Epithelial cell of esophagus (primary cell): Measurements from ENCODE around the gene CFAP100.

Experiments used
- DNase-seq: peaks from one replicate; pipeline ENCODE4 v3.0.0; 2010; ENCODE audit warnings: low read depth
- H3K4me3 ChIP-seq: 2 replicates; pipeline ENCODE4 v1.5.1; 2011; ENCODE audit warnings: mild to moderate bottlenecking, low read length, control low read depth
- TF ChIP-seq, protein P1 (sequence below): IDR thresholded peaks from 2 replicates; pipeline ENCODE4 v1.5.1; 2011; ENCODE audit warnings: low read depth, mild to moderate bottlenecking, low read length, control low read depth, inconsistent platforms; ENCODE audit not compliant: insufficient read depth; ENCODE audit errors: missing control alignments

CFAP100 gene

DNA sequence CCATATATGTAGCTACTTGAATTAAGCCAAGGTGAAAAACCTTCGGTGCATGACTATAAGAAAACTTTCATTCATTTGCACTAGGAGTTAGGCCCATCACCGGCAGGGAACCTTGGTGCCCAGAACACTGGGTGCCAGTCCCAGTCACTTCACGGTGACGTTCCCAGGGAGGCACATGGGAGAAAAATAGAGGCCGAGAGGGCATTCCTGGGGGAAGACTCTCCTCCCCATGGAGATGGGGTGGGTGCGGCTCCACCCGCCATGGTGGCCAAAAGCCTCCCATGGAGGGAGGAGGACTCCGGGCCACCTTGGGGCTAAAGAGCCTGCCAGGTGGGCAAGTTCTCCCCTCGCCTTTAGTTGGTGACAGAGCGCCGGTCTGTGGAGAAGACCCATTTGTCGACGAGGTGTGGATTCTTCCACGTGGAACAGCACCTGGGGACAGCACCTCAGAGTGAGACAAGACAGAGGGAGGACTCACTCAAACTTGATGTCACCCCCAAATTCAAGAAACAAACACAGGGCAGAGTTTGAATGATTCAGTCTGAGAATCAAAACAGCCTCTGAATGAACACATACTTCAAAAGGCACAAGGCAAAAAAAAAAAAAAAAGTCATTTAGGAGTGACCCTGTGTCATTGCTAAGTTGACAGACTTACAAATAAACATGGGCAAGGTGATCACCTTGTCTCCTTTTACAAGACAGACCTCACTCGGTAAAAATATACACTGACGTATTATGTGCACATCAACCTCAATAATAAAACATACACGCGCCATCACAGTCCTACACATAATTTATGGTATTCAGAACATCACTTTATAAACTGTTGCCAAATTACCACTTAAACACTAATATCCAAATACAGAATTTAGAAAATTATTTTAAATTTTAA is 42.4 kb downstream of the CFAP100 start:
- TF ChIP-seq, protein P1, sequence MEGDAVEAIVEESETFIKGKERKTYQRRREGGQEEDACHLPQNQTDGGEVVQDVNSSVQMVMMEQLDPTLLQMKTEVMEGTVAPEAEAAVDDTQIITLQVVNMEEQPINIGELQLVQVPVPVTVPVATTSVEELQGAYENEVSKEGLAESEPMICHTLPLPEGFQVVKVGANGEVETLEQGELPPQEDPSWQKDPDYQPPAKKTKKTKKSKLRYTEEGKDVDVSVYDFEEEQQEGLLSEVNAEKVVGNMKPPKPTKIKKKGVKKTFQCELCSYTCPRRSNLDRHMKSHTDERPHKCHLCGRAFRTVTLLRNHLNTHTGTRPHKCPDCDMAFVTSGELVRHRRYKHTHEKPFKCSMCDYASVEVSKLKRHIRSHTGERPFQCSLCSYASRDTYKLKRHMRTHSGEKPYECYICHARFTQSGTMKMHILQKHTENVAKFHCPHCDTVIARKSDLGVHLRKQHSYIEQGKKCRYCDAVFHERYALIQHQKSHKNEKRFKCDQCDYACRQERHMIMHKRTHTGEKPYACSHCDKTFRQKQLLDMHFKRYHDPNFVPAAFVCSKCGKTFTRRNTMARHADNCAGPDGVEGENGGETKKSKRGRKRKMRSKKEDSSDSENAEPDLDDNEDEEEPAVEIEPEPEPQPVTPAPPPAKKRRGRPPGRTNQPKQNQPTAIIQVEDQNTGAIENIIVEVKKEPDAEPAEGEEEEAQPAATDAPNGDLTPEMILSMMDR: no peak
- no peak overlapping the region for H3K4me3 ChIP-seq
- no peak for DNase-seq

DNA sequence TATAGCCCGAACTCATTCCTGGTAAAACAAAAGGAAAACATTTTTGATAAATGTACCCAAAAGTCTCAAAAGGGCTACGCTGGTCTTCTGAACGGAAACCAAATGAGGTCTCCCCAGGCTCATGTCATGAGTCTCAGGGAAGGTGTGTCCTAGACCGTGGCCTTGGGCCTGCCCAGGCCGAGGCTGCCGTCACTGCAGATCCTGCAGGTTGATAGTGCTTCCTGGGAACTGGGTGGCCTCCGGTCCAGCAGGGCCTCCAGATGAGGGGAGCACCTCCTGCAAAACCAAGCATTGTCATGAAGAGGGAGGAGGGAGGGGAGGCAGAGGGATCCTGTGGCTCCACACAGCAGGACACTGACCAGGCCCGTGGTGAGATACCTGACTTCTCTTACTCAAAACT is 43.5 kb downstream of the CFAP100 start:
- no peak for DNase-seq
- TF ChIP-seq, protein P1: no peak
- no peak overlapping the region for H3K4me3 ChIP-seq

DNA sequence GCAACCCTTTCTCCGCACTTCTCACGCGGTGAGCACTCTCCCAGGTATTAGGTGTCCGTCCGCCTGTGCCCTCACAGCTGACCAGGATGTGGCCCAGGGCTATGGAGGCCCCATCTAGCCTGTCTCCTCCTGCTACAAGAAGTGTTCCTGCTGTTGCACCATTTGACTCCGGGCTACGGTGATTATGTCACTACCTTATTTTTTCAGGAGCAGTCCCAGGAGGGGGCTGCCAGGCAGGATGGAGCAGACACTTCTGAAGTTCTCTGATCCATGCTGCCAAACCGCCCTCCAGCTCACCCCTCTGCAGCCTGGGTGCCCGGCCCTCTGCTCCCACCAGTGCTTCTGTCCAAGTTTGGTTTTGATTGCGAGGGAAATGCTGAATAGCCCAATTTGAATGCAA is 44.0 kb downstream of the CFAP100 start:
- DNase-seq: no peak
- no peak overlapping the region for H3K4me3 ChIP-seq
- TF ChIP-seq, protein P1: no peak

DNA sequence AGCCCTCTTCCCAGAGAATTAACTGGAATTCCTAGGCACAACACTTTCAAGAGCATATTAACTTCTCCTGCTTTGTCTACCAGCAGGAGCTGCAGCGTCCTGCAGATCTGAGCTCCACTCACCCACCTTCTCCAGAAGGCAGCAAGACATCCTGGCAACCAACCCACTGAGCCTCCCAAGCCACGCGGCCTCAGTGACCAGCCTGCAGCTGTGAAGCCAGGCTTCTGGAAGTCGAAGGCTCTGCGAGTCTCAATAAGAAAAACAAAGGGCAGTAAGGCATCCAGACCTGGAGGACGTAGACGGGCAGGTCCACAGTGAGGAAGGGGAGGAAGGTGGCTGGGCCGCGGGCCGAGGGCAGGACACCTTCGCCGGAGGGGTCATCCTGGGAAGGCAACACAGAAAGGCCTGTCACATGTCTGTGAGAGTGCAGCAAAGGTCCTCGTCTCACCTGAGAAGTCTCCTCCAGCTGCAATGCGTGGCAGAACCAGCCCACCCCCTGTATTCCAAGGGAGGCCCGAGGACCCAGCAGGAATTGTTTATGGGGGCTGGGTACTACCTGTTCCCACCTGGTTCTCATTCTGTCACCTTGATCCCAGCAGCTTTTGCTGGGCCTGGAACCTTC is 44.7 kb downstream of the CFAP100 start:
- DNase-seq: no peak
- TF ChIP-seq, protein P1: no peak
- H3K4me3 ChIP-seq: no peak overlapping the region

DNA sequence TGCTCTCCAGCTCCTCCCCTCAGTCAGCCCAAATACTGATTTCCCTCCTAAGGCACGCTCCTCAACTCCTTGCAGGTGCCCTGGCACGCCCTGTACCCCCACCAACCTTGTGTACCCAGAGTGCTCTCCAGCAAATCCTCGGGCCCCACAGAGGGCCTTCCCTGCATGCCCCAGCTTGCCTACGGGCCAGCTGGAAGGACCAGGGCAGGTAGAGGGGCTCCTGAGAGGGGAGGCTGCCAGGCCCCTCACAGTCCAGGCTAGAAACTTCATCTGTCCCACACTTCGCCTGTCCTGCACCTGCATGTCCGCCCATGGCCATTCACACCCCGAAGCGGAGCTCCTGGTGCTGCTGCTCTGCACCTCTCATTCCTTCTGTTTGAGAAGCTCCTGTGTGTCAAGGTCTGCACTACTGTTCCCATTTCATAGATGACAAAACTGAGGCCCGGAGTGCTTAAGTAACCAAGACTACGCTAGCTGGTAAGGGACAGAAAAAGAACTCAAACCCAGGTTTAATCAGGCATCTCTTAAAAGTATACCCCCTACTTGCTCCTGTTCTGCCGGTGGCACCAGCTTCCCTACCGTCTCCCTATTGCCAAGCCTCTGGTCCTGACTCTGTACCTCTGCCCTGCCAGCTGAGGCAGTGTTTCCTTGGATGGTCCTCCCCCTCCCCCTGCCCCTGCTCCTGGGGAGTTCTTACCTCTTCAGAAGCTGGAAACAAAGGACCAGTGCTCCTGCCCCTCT is 45.4 kb downstream of the CFAP100 start:
- TF ChIP-seq, protein P1: no peak
- H3K4me3 ChIP-seq: no peak overlapping the region
- no peak for DNase-seq

DNA sequence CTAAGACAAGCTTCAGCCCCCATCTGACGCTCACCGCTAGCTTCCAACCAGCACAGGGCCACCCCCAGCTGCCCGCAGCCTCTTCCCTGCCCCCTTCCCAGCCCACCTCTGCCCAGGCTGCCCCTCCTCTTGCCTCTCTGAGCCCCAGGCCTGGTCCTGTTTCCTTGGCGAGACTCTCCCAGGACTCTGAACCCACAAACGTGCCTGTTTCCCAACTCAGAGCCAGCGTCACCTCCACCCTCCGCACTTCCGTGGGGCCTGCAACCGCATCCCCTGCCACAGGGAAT is 45.9 kb downstream of the CFAP100 start:
- TF ChIP-seq, protein P1: no peak
- DNase-seq: no peak
- no peak overlapping the region for H3K4me3 ChIP-seq
